Esophagus muscularis mucosa (tissue), 4 donors: ENCODE data around the gene ELFN1. TPM values are rescaled to one million over a fixed set of nuclear protein-coding genes. Genes with fewer than 3 reads are reported as not detected.

ENCODE experiments used
- DNase-seq: peaks from one replicate; pipeline ENCODE4 v3.0.0-alpha.2; 2017; ENCODE audit errors: extremely low spot score
- H3K27ac ChIP-seq, 4 donors: fragments of 200-600 bp; sonication (generic); replicated peaks in 1 of 4; 1 replicate in 3 of 4; 2 replicates in 1 of 4; pipeline ENCODE4 v1.5.1; 2016 to 2019; ENCODE audit warnings: mild to moderate bottlenecking in 1 of 4
- H3K27me3 ChIP-seq, 4 donors: fragments of 200-600 bp; sonication (generic); one replicate each; pipeline versions ENCODE4 v1.5.1 to v1.6.0; 2016 to 2019
- H3K36me3 ChIP-seq, 4 donors: fragments of 200-600 bp; sonication (generic); one replicate each; pipeline ENCODE4 v1.5.1; 2016 to 2019
- H3K4me1 ChIP-seq, 4 donors: fragments of 200-600 bp; sonication (generic); one replicate each; pipeline ENCODE4 v1.5.1; 2016 to 2019
- H3K4me3 ChIP-seq, 4 donors: fragments of 200-600 bp; sonication (generic); 1 replicate in 2 of 4; 2 replicates in 2 of 4; pipeline ENCODE4 v1.5.1; 2016 to 2019; ENCODE audit warnings: mild to moderate bottlenecking in 4 of 4, moderate library complexity in 1 of 4
- H3K9me3 ChIP-seq, 4 donors: fragments of 200-600 bp; sonication (generic); 1 replicate in 3 of 4; 2 replicates in 1 of 4; pipeline ENCODE4 v1.5.1; 2016 to 2019
- EP300 ChIP-seq: sonication (generic); formaldehyde crosslinking; IDR thresholded peaks from one replicate; pipeline ENCODE4 v1.6.1; 2017; ENCODE audit warnings: antibody characterized with exemption
- POLR2A ChIP-seq: fragments of 450-650 bp; IDR thresholded peaks from one replicate; pipeline ENCODE4 v1.6.1; 2017; ENCODE audit warnings: antibody characterized with exemption, moderate library complexity, mild to moderate bottlenecking, low read depth
- POLR2AphosphoS5 ChIP-seq, 2 donors: sonication (generic); formaldehyde crosslinking; IDR thresholded peaks; one replicate each; pipeline ENCODE4 v1.6.1; 2017; ENCODE audit warnings: antibody characterized with exemption in 2 of 2
- WGBS: methylation state at CpG from one replicate; pipeline ENCODE4 v1.1.5; 2018; 5-methylcytosine and 5-hydroxymethylcytosine counted together
- intact Hi-C: fragments of 100-400 bp; cut with DNase I; formaldehyde crosslinking; loops from one replicate; pipeline ENCODE4 v1.15.1; 2023
- total RNA-seq, 4 donors: library from RNA; depleted of rRNA; stranded (reverse); fragments of >200 nt; gene quantifications; one replicate each; pipeline versions ENCODE4 v1.1.0 to v1.2.1, GENCODE V29; 2016
- TF ChIP-seq, protein P1 (sequence below), 3 experiments: fragments of 200-600 bp in 2 of 3; fragments of 450-650 bp in 1 of 3; sonication (generic) in 2 of 3; IDR thresholded peaks; one replicate each; pipeline ENCODE4 v1.5.1; 2017 to 2019; ENCODE audit warnings: antibody characterized with exemption in 3 of 3, mild to moderate bottlenecking in 2 of 3, moderate library complexity in 1 of 3

ELFN1 gene
- total RNA-seq, 4 donors from 2014 or later, result 0.86 to 3.3 (median 1.9) TPM

DNA sequence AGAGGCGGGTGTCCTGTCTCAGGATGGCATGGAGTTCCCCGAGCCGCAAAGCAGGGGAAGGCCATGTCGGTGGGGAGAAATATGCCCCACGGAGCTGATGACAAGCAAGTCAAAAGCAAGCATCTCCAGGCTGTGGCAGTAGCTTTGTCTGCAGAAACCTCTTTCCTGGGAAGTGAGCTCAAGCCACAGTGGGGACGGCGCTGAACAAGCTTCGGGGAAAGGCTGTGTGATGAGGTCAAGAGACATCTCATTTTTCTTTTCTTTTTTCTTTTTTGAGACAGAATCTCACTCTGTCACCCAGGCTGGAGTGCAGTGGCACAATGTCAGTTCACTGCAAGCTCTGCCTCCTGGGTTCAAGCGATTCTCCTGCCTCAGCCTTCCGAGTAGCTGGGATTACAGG is 62.6 kb downstream of the ELFN1 start:
- intact Hi-C loops, result no loop called here
- no peak for DNase-seq
- H3K36me3 ChIP-seq, result peaks cover 0 to 5% (median 0%) of the 10 kb centered on the region in 4 donors
- H3K9me3 ChIP-seq, result peaks cover 0 to 24% (median 17%) of the 10 kb centered on the region in 4 donors
- H3K27ac ChIP-seq, result no peak overlapping the region
- H3K4me3 ChIP-seq, result no peak overlapping the region
- TF ChIP-seq EP300 (no peak), POLR2AphosphoS5 (IDR thresholded peaks at IDR 0.05) (no peak), POLR2A (no peak)
- TF ChIP-seq, protein P1, sequence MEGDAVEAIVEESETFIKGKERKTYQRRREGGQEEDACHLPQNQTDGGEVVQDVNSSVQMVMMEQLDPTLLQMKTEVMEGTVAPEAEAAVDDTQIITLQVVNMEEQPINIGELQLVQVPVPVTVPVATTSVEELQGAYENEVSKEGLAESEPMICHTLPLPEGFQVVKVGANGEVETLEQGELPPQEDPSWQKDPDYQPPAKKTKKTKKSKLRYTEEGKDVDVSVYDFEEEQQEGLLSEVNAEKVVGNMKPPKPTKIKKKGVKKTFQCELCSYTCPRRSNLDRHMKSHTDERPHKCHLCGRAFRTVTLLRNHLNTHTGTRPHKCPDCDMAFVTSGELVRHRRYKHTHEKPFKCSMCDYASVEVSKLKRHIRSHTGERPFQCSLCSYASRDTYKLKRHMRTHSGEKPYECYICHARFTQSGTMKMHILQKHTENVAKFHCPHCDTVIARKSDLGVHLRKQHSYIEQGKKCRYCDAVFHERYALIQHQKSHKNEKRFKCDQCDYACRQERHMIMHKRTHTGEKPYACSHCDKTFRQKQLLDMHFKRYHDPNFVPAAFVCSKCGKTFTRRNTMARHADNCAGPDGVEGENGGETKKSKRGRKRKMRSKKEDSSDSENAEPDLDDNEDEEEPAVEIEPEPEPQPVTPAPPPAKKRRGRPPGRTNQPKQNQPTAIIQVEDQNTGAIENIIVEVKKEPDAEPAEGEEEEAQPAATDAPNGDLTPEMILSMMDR (IDR thresholded peaks at IDR 0.05), result no peak
- H3K4me1 ChIP-seq, result no peaks in the 10 kb centered on the region
- WGBS, result 87% methylated on average over 10 of the region's 10 CpGs
- peaks cover 0 to 52% (median 0%) of the 10 kb centered on the region in 4 donors for H3K27me3 ChIP-seq

DNA sequence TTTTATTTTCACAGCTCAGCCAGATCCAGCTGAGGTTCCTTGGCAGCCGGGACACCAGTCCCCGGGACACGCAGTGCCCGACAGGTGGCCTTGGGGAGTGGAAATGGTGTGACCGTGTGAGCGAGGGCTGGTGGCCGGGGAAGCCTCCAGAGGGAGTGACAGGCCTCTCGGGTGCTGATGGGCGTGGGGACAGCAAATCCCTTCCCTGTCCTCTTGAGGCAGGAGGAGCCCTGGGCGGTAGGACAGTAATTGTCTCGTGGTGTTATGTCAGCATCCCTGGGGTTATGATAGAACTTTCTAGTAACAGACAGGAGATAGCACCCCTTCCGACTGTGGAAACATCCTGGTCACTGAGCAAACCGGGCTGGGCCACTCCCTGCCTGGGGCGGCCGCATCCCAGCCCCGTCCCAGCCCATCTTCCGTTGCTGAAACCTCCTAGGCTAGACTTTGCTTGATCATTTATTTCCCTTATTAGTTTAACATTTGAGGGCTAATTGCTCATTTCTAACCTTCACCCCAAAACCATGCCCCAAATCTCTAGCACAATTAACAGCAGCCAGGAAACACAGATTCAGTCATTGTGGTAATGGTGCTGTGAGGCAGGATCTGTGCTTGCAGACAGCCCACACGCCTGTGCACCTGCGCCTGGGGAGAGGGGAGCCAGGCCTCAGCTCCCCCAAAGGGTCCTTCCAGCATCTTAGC is 63.3 kb downstream of the ELFN1 start:
- peaks cover 0 to 22% (median 17%) of the 10 kb centered on the region in 4 donors for H3K9me3 ChIP-seq
- no peak overlapping the region for H3K27ac ChIP-seq
- TF ChIP-seq EP300 (no peak), POLR2AphosphoS5 (IDR thresholded peaks at IDR 0.05) (no peak), POLR2A (no peak)
- TF ChIP-seq, protein P1 (IDR thresholded peaks at IDR 0.05), result no peak
- 71% methylated on average over 15 of the region's 19 CpGs for WGBS
- DNase-seq, result no peak
- peaks cover 0 to 5% (median 0%) of the 10 kb centered on the region in 4 donors for H3K36me3 ChIP-seq
- no peak overlapping the region for H3K4me3 ChIP-seq
- no peaks in the 10 kb centered on the region for H3K4me1 ChIP-seq
- intact Hi-C loops, result no loop called here
- peaks cover 0 to 56% (median 0%) of the 10 kb centered on the region in 4 donors for H3K27me3 ChIP-seq

DNA sequence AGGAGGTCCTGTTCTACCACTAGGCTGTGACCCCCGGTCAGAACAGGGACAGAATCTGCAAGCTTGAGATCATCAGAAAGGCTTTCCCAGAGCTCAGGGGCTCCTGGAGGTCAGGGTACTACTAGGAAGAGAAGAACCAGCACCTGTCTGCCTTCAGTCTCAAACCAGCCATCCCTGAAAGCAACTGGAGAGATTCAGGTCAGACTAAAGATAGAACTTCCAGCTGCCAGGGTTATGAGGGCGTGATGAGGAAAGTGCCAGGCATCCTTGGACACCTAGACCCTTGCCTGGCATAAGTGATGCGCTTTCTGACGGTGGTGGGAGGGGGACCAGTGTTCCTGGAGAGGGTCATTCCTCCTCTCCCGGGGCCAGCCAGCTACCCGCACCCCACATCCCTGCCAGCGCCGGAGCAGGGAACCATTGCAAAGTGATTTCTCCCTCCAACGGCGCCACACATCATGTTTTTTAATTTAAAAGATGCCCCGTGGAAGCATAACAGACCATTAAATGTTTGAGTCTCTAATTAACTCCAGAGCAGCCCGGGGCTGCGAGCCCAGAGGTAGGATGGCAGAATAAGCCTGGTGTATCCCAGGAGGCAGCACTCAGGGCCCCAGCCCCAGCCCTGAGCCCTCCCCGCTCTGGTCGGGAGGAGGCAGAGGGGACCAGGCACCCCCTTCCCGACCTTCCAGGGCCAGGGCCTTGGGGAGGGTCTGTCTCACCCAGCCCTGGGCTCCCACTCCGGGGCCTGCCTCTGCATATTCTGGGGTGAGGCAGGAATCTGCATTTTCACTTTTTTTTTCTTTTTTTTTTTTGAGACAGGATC is 64.0 kb downstream of the ELFN1 start:
- TF ChIP-seq POLR2A, result no peak
- TF ChIP-seq POLR2AphosphoS5 (IDR thresholded peaks at IDR 0.05), result no peak
- no peak for TF ChIP-seq EP300
- TF ChIP-seq, protein P1 (IDR thresholded peaks at IDR 0.05), result no peak
- peaks cover 0 to 56% (median 0%) of the 10 kb centered on the region in 4 donors for H3K27me3 ChIP-seq
- DNase-seq, result no peak
- no peak overlapping the region for H3K4me3 ChIP-seq
- H3K27ac ChIP-seq, result no peak overlapping the region
- 76% methylated on average over 12 of the region's 17 CpGs for WGBS
- H3K4me1 ChIP-seq, result no peaks in the 10 kb centered on the region
- H3K9me3 ChIP-seq, result peaks cover 0 to 14% (median 11%) of the 10 kb centered on the region in 4 donors
- H3K36me3 ChIP-seq, result no peaks in the 10 kb centered on the region
- intact Hi-C loops, result no loop called here

DNA sequence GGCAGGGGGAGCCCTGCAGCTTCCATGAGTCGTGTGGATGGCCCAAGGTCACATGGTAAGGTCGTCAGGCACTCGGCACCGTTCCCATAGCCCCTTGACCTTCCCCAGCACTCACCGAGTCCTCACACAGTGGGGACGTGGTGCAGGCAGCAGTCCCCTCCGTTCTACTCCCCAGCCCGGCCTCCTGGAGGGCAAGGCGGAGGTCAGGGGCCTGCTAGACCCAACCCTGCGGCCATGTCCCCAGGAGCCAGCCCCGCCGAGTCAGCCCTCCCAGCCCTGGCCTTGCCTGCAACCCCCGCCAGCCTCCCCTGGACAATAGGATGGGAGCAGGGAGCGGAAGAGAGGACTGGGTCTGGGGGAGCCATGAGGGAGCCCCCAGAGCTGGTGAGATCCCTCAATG is 65.2 kb downstream of the ELFN1 start:
- H3K4me3 ChIP-seq, result no peak overlapping the region
- H3K27ac ChIP-seq, result no peak overlapping the region
- H3K36me3 ChIP-seq, result no peaks in the 10 kb centered on the region
- intact Hi-C loops, result no loop called here
- no peak for DNase-seq
- H3K4me1 ChIP-seq, result no peaks in the 10 kb centered on the region
- peaks cover 0 to 55% (median 0%) of the 10 kb centered on the region in 4 donors for H3K27me3 ChIP-seq
- WGBS, result 67% methylated on average over 8 of the region's 14 CpGs
- peaks cover 0 to 3% (median 1%) of the 10 kb centered on the region in 4 donors for H3K9me3 ChIP-seq
- no peak for TF ChIP-seq POLR2A
- no peak for TF ChIP-seq POLR2AphosphoS5 (IDR thresholded peaks at IDR 0.05)
- TF ChIP-seq, protein P1 (IDR thresholded peaks at IDR 0.05), result no peak
- TF ChIP-seq EP300, result no peak
